SK-MEL-5 (cell line): Measurements from ENCODE around the gene CDC42BPG. TPM values are rescaled to one million over a fixed set of nuclear protein-coding genes. Genes with fewer than 3 reads are reported as not detected.

Experiments
- DNase-seq: peaks from one replicate; pipeline ENCODE4 v3.0.0-alpha.2; 2016; ENCODE audit warnings: low read depth, low spot score
- in situ Hi-C: cut with HindIII; loops from 2 replicates; pipeline ENCODE4 v1.10.0; 2016; ENCODE audit warnings: low sequenced_read_pairs, high pct_unique_total_duplicates, low pct_unique_long_range_greater_than_20kb
- total RNA-seq: library from RNA; depleted of rRNA; stranded (reverse); fragments of >200 nt; shearing (Covaris generic); gene quantifications from 2 replicates; pipeline ENCODE4 v1.2.3, GENCODE V29; 2014

CDC42BPG gene
- total RNA-seq, 1 experiment from 2014 or later, result 1.6 TPM

GRCh38 chr11:64842366-64842759 is 2.1 kb downstream of the CDC42BPG start:
- no peak for DNase-seq
- in situ Hi-C loops, result no loop called here

- DNase-seq, result no peak
Measured at GRCh38 chr11:64841592-64842365, 2.7 kb downstream of the CDC42BPG start.

GRCh38 chr11:64839887-64840782 is 4.3 kb downstream of the CDC42BPG start:
- no peak for DNase-seq
- in situ Hi-C loops, result no loop called here

More at GRCh38 chr11:64841592-64842365, 2.7 kb downstream of the CDC42BPG start:
- in situ Hi-C loops, result no loop called here

GRCh38 chr11:64839335-64839734 is 5.1 kb downstream of the CDC42BPG start:
- in situ Hi-C loops, result no loop called here
- no peak for DNase-seq

- DNase-seq, result no peak
- in situ Hi-C loops, result no loop called here
Measured at GRCh38 chr11:64838600-64839334, 5.7 kb downstream of the CDC42BPG start.

GRCh38 chr11:64837887-64838351 is 6.5 kb downstream of the CDC42BPG start:
- in situ Hi-C loops, result no loop called here

GRCh38 chr11:64836448-64837072 is 7.9 kb downstream of the CDC42BPG start:
- no peak for DNase-seq
- in situ Hi-C loops, result no loop called here

More at GRCh38 chr11:64837887-64838351, 6.5 kb downstream of the CDC42BPG start:
- no peak for DNase-seq

GRCh38 chr11:64835616-64836447 is 8.6 kb downstream of the CDC42BPG start:
- in situ Hi-C loops, result no loop called here
- DNase-seq, result no peak

- no peak for DNase-seq
- in situ Hi-C loops, result no loop called here
Measured at GRCh38 chr11:64834723-64835615, 9.5 kb downstream of the CDC42BPG start.

GRCh38 chr11:64834031-64834722 is 10.3 kb downstream of the CDC42BPG start:
- DNase-seq, result no peak
- in situ Hi-C loops, result no loop called here

GRCh38 chr11:64833509-64833908 is 10.9 kb downstream of the CDC42BPG start:
- no peak for DNase-seq
- in situ Hi-C loops, result no loop called here

GRCh38 chr11:64833198-64833502 is 11.3 kb downstream of the CDC42BPG start:
- in situ Hi-C loops, result no loop called here
- no peak for DNase-seq

GRCh38 chr11:64832467-64833197 is 11.8 kb downstream of the CDC42BPG start:
- in situ Hi-C loops, result no loop called here
- DNase-seq, result no peak

- in situ Hi-C loops, result no loop called here
- DNase-seq, result no peak
Measured at GRCh38 chr11:64831411-64831891, 13.0 kb downstream of the CDC42BPG start.
